Adipocyte (in vitro differentiated cells): Measurements from ENCODE around the gene GRAMD4.

ENCODE experiments used
- DNase-seq: peaks from one replicate; pipeline ENCODE4 v3.0.0-alpha.2; 2015; ENCODE audit warnings: low read depth
- H3K27me3 ChIP-seq: replicated peaks from 2 replicates; pipeline ENCODE4 v1.7.0; 2013; ENCODE audit warnings: mild to moderate bottlenecking, low read length, moderate library complexity; ENCODE audit not compliant: control insufficient read depth, insufficient read depth
- H3K36me3 ChIP-seq: 2 replicates; pipeline ENCODE4 v1.7.0; 2013; ENCODE audit warnings: low read length, mild to moderate bottlenecking, moderate library complexity; ENCODE audit not compliant: control insufficient read depth, insufficient read depth, severe bottlenecking
- H3K4me1 ChIP-seq: 2 replicates; pipeline ENCODE4 v1.7.0; 2013; ENCODE audit warnings: mild to moderate bottlenecking, low read length, moderate library complexity; ENCODE audit not compliant: control insufficient read depth, insufficient read depth
- H3K4me3 ChIP-seq: 2 replicates; pipeline ENCODE4 v1.7.0; 2013; ENCODE audit warnings: mild to moderate bottlenecking, low read length, moderate library complexity
- H3K9ac ChIP-seq: 2 replicates; pipeline ENCODE4 v1.7.0; 2013; ENCODE audit warnings: mild to moderate bottlenecking, low read length, moderate library complexity
- H3K9me3 ChIP-seq: 2 replicates; pipeline ENCODE4 v1.7.0; 2013; ENCODE audit warnings: mild to moderate bottlenecking, low read length, moderate library complexity; ENCODE audit not compliant: control insufficient read depth

The GRAMD4 gene

DNA sequence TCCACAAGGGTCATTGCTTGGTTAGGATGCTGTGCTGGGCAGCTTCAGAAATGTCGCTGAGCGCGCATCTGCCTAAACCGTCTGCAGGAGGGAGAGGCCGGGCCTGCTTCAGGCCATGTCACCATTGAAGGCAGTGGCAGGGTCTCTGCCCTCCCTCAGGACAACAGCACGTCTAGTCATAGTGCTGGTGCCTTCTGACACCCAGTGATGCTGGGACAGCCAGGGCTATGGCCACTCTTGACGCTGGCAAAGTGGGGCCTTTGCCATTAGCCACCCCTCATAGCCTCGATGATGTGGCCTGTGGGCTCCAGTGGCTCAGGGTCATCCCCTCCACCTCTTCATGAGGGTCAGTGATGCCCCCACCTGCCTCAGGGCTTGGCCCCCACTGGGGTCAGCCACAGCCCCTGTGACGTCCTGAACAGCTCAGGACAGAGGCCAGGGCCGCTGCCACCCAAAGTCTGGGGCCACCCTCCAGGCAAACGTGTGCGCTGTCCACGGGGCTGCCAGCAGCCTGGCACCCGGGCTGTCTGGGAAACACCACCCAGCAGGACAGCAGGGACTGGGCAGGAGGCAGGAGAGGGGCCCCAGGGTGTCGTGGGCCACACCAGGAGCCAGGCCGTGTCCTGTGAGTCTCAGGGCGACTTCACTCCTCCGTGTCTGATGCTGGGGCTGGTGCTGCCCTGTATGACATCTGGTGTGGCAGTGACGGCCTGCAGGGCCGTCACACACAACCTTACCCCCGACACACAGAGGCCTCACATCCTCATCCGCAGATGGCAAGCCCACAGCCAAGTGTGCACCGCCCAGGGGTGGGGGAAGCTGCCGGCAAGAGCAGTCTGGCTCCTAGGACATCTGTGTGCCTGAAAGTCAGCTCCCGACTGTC is 75.4 kb downstream of the GRAMD4 start:
- H3K4me1 ChIP-seq = no peaks in the 10 kb centered on the region
- H3K36me3 ChIP-seq = peaks cover 74% of the 10 kb centered on the region
- H3K27me3 ChIP-seq = no peaks in the 10 kb centered on the region
- H3K9me3 ChIP-seq = no peaks in the 10 kb centered on the region
- no peak overlapping the region for H3K4me3 ChIP-seq
- no peak for DNase-seq
- H3K9ac ChIP-seq = no peak overlapping the region

DNA sequence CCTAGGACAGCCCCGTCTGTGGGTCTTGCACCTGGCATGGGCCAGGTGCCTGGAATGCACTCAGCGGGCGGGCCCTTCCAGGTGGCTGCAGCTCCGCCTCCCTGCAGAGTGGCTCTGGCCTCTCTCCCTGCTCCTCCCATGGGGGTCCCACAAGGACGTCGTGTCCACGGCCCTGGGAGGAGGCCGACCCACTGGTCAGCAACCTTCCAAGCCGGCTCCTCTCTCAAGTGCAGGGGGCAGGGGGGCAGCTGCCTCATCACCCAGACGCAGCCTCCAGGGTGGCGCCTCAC is 76.0 kb downstream of the GRAMD4 start:
- Histone ChIP-seq H3K4me1 (no peaks in the 10 kb centered on the region), H3K27me3 (no peaks in the 10 kb centered on the region), H3K9ac (no peak overlapping the region), H3K9me3 (no peaks in the 10 kb centered on the region), H3K4me3 (no peak overlapping the region), H3K36me3 (peaks cover 74% of the 10 kb centered on the region)
- no peak for DNase-seq

DNA sequence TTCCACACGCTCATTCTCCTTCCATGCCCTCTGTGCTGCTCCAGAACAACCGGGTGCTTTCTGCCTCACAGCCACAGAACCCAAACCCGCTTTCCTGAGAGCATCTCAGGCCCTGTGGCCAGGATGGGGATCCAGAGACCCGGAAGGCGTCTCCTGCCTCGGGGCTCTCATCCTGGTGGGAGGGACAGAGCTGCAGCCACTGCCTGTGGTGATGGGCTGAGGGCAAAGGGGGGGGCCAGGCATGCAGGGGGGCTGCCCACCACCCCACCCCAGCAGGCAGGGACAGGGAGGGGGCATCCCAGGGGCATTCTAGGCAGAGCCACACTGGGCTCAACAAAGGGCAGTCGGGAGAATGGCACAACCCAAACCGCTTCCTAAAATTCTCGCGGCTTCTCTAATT is 76.4 kb downstream of the GRAMD4 start:
- Histone ChIP-seq H3K4me3 (no peak overlapping the region), H3K9ac (no peak overlapping the region), H3K27me3 (no peaks in the 10 kb centered on the region), H3K36me3 (peaks cover 74% of the 10 kb centered on the region), H3K4me1 (no peaks in the 10 kb centered on the region), H3K9me3 (no peaks in the 10 kb centered on the region)
- DNase-seq = no peak

DNA sequence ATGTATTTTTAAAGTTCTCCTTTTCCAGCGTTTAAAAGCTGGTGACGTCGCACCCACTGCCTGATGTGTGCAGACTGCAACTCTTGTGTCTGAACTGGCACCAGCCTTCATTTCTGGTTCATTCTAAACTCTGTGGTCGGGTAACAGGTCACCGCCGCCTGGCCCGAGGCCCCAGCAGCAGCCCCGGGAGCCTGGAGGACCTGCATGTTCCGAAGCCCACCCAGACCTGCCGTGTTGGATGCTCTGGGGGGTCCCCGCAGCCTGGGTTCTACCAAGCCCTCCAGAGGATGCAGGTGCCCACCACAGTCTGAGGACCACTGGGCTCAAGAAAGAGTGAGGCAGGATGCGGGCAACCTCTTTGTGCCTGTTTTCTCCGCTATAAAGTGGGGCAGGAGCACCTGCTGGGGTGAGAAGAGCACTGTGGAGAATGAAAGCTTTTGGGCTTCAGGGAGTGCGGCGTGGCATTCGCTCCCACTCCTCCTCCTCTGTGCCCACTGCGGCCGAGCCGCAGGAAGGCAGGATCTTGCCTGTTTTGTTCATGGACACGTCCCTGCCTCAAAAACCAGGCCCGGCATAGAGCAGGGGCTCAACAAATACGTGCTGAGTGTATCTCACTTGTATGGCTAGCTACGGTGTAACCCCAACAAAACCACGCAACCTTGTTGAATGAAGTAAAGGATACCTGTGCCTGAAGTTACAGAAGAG is 77.8 kb downstream of the GRAMD4 start:
- Histone ChIP-seq H3K36me3 (peaks cover 76% of the 10 kb centered on the region), H3K4me1 (no peaks in the 10 kb centered on the region), H3K4me3 (no peak overlapping the region), H3K9ac (no peak overlapping the region), H3K9me3 (no peaks in the 10 kb centered on the region), H3K27me3 (no peaks in the 10 kb centered on the region)
- DNase-seq = no peak

DNA sequence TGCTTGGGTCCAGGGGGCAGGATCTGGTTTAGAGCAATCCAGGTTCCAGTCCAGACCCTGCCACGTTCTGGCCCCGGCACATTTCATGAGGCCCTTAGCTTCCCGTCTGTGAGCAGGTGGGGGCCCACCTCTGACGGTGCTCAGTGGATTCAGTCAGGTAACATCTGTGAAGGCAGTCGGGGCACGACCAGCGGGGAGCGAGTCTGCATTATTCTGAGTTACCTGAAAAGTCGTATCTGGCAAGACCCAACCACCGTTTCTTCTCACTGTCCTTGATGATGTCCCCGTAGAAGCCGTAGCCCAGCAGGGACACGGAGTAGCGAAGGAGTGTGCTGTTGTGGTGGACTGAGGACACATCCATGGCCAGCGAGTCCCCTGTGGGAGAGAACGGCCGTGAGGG is 78.9 kb downstream of the GRAMD4 start:
- Histone ChIP-seq H3K9me3 (no peaks in the 10 kb centered on the region), H3K36me3 (peaks cover 69% of the 10 kb centered on the region), H3K4me1 (no peaks in the 10 kb centered on the region), H3K4me3 (no peak overlapping the region), H3K27me3 (no peaks in the 10 kb centered on the region), H3K9ac (no peak overlapping the region)
- no peak for DNase-seq

DNA sequence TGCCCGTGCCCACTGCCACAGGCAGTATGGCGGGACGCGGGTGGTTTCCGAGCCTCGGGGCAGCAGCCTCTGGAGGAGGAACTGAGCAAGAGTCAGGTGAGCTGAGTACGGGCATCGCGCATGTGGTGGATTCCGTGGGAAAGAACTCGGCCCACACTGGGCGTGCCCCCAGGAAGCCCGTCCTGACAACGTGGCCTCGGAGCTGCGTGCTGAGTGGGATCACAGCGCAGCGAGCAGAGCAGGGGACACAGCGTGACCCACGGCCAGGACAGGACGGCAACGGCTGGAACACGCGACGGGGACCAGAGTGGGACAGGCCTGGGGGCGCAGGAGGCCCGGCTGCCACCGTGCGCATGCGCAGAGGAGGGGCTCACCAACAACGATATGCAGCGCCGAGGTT is 81.1 kb downstream of the GRAMD4 start:
- H3K9me3 ChIP-seq = no peaks in the 10 kb centered on the region
- H3K4me1 ChIP-seq = no peaks in the 10 kb centered on the region
- no peaks in the 10 kb centered on the region for H3K27me3 ChIP-seq
- H3K9ac ChIP-seq = no peak overlapping the region
- H3K4me3 ChIP-seq = no peak overlapping the region
- H3K36me3 ChIP-seq = peaks cover 63% of the 10 kb centered on the region
- DNase-seq = no peak

DNA sequence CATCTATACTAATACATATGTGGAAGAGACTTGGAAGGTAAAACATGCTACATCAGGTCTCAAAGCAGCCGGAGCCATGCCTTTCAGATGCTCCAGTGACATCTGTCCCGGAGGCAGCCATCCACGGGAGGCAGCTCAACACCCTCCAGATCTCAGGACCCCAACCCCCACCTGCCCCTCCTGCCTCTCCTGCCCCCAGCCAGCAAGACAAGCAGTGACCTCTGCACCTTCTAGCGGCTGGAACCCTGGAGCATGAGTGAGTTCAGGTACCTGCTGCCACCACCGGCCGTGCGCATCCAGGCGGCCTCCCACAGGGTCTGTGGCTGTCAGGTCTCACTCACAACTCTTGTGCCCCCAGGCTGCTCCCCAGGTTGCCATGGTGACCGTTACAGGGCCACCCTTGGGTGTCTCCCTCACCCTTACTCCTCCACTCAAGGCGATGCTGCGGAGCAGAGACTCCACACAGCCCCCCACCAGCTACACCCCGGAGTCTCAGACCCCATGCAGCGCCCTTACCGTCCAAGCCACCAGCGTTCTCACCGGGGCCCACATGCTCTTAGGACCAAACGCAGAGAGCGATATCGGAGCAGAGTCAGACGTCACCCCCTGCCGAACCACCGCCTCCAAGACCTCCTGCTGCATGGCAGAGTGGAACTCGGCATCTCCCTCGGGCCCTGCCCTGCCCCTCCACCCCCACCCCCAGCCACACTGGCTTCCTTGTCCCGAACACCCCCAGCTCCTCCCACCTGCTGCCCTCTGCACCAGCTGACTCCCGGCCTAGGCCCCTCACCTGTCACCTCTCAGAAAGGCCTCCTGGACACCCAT is 83.2 kb downstream of the GRAMD4 start:
- DNase-seq = no peak
- Histone ChIP-seq H3K36me3 (peaks cover 73% of the 10 kb centered on the region), H3K9me3 (no peaks in the 10 kb centered on the region), H3K9ac (no peak overlapping the region), H3K4me1 (no peaks in the 10 kb centered on the region), H3K27me3 (no peaks in the 10 kb centered on the region), H3K4me3 (no peak overlapping the region)

DNA sequence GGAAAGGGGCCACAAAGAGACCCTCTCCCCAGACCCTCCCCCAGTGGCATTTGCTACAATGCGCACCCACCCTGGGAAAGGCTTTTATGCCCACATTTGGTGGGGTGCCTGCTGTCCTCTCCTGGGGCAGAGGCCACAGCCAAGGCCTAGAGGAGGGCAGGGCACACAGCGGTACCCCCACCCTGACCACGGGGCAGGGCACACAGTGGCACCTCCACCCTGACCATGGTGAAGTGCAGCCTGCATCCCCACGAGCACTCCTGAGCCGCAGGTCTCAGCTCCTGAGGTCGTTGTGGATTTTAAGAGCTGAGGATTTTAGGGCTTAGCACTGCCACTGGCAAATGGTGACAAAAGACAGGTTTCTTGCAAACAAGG is 83.8 kb downstream of the GRAMD4 start:
- H3K27me3 ChIP-seq = no peaks in the 10 kb centered on the region
- H3K36me3 ChIP-seq = peaks cover 75% of the 10 kb centered on the region
- no peak overlapping the region for H3K4me3 ChIP-seq
- DNase-seq = no peak
- no peaks in the 10 kb centered on the region for H3K9me3 ChIP-seq
- no peaks in the 10 kb centered on the region for H3K4me1 ChIP-seq
- no peak overlapping the region for H3K9ac ChIP-seq

DNA sequence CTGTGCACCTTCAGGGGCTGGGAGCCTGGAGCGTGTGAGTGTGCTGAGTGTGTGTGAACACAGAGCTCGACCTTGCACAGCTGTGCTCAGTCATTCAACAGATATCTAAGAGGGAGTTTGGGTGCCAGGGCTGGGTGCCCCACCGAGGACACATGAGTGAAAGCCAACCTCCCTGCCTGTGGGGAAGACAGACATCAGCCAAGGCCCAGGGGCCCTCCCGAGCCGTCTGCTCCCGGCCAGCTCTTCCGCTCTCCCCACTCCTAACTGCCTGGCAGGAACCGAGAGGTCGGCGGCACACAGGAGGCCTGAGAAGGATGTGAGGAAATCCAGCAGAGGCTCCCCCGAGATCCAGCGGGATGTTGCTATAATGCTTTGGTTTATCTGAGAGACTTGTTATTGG is 85.9 kb downstream of the GRAMD4 start:
- no peaks in the 10 kb centered on the region for H3K9me3 ChIP-seq
- H3K4me3 ChIP-seq = no peak overlapping the region
- H3K36me3 ChIP-seq = peaks cover 77% of the 10 kb centered on the region
- H3K9ac ChIP-seq = no peak overlapping the region
- no peak for DNase-seq
- no peaks in the 10 kb centered on the region for H3K4me1 ChIP-seq
- H3K27me3 ChIP-seq = no peaks in the 10 kb centered on the region

DNA sequence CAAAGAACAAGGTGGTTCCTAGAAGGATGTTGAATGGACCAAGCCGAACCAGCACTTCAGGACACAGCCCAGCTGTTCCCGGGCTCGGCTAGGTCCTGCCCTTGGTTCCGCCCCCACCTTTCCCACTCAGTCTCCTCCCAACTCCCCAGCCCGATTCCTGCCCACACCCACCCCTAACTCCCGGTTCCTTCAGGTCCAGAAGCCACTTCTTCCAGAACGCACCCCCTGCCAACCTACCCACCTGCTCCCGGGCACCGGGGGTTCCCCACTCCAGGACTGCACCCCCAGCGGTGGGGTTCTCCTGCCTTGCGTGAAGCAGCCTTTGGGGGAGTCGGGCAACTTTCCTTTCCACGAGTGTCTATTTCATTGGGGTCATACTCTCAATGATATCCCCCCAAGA is 87.1 kb downstream of the GRAMD4 start:
- Histone ChIP-seq H3K9ac (no peak overlapping the region), H3K36me3 (peaks cover 81% of the 10 kb centered on the region), H3K9me3 (no peaks in the 10 kb centered on the region), H3K4me1 (no peaks in the 10 kb centered on the region), H3K27me3 (no peaks in the 10 kb centered on the region), H3K4me3 (no peak overlapping the region)
- no peak for DNase-seq

DNA sequence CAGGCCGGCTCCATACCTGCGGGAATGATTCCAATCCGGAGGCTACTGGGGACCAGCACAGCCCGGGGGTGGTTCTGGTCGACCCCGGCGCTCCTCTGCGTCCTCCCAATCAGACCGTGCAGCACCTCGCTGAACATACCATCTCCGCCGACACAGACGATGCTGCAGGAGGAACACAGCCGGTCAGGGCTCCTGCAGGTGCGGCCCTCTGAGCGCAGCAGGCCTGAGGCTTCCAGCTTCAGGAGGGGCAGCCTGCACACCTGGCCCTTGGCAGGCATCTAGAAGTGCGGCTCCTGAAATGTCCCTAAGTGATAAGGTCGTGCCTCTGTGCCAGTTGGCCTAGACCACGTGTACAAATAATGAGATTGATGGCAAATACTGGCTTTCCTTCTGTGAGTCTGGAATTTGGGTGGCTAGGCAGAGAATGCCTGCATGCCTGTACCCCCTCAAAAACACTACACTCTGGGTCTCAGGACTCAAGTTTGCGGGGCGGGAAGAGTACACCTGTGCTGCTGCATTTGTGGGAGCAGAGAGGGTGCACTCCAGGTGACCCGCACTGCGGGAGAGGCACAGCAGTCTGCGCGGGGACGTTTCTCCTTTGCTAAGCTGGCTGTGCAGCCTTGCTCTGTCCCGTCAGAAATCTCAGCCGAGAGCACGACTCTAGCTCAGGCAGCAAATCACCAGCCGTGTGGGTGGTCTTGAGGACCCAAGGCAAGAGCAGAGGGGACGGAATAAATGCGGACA is 87.8 kb downstream of the GRAMD4 start:
- no peak for DNase-seq
- H3K36me3 ChIP-seq = peaks cover 74% of the 10 kb centered on the region

More for the DNA sequence above, 87.8 kb downstream of the GRAMD4 start:
- Histone ChIP-seq H3K27me3 (no peaks in the 10 kb centered on the region), H3K4me1 (no peaks in the 10 kb centered on the region), H3K9ac (no peak overlapping the region), H3K4me3 (no peak overlapping the region), H3K9me3 (no peaks in the 10 kb centered on the region)
